Endothelial cell of umbilical vein (primary cell): ENCODE results near the gene PML.

Experiments
- EZH2 ChIP-seq: IDR thresholded peaks from 2 replicates; pipeline ENCODE4 v1.6.1; 2012; ENCODE audit warnings: borderline replicate concordance, low read depth, mild to moderate bottlenecking, moderate library complexity, low read length, inconsistent platforms; ENCODE audit not compliant: severe bottlenecking
- TF ChIP-seq, protein P1 (sequence below), 2 donors: IDR thresholded peaks; 1 replicate in 1 of 2; 2 replicates in 1 of 2; pipeline ENCODE4 v1.5.1; 2011; ENCODE audit warnings: low read length in 2 of 2, mild to moderate bottlenecking in 2 of 2, moderate library complexity in 2 of 2, control low read depth in 1 of 2, inconsistent platforms in 1 of 2, low read depth in 1 of 2; ENCODE audit not compliant: insufficient read depth in 1 of 2; ENCODE audit errors: extremely low read depth in 1 of 2
- TF ChIP-seq, protein P2 (sequence below): IDR thresholded peaks from 2 replicates; pipeline ENCODE4 v1.6.1; 2011; ENCODE audit not compliant: insufficient read depth, insufficient read length

- TF ChIP-seq, protein P1, sequence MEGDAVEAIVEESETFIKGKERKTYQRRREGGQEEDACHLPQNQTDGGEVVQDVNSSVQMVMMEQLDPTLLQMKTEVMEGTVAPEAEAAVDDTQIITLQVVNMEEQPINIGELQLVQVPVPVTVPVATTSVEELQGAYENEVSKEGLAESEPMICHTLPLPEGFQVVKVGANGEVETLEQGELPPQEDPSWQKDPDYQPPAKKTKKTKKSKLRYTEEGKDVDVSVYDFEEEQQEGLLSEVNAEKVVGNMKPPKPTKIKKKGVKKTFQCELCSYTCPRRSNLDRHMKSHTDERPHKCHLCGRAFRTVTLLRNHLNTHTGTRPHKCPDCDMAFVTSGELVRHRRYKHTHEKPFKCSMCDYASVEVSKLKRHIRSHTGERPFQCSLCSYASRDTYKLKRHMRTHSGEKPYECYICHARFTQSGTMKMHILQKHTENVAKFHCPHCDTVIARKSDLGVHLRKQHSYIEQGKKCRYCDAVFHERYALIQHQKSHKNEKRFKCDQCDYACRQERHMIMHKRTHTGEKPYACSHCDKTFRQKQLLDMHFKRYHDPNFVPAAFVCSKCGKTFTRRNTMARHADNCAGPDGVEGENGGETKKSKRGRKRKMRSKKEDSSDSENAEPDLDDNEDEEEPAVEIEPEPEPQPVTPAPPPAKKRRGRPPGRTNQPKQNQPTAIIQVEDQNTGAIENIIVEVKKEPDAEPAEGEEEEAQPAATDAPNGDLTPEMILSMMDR (IDR thresholded peaks at IDR 0.05; ENCODE audit: extremely low read depth in 1 of 2, insufficient read depth in 1 of 2, low read depth in 1 of 2, low read length in 2 of 2) = no peak
- no peak for TF ChIP-seq EZH2
- TF ChIP-seq, protein P2, sequence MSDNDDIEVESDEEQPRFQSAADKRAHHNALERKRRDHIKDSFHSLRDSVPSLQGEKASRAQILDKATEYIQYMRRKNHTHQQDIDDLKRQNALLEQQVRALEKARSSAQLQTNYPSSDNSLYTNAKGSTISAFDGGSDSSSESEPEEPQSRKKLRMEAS = no peak
Measured at GRCh38 chr15:73965758-73966113, 28.8 kb upstream of the PML start.
